Neural cell (in vitro differentiated cells): ENCODE measurements around the gene PTPRN2. TPM values are rescaled to one million over a fixed set of nuclear protein-coding genes. Genes with fewer than 3 reads are reported as not detected.

Experiments
- H2AFZ ChIP-seq: fragments of 200-600, 300-800 bp; sonication (generic), shearing (Covaris generic); 2 replicates; pipeline ENCODE4 v1.6.0; 2014; ENCODE audit warnings: low read depth, mild to moderate bottlenecking, antibody characterized with exemption, low read length, moderate library complexity
- H3F3A ChIP-seq: fragments of 200-600 bp; shearing (Covaris generic); 2 replicates; pipeline ENCODE4 v1.6.1; 2016; ENCODE audit warnings: mild to moderate bottlenecking, moderate library complexity, mixed read lengths, antibody characterized with exemption, low read length; ENCODE audit not compliant: insufficient read depth, poor library complexity, severe bottlenecking
- H3K27ac ChIP-seq: fragments of 200-600, 300-800 bp; sonication (generic), shearing (Covaris generic); 2 replicates; pipeline ENCODE4 v1.5.1; 2014; ENCODE audit warnings: mild to moderate bottlenecking, low read length, moderate library complexity
- H3K27me3 ChIP-seq: fragments of 300-800, 200-600 bp; sonication (generic), shearing (Covaris generic); 2 replicates; pipeline ENCODE4 v1.6.0; 2014; ENCODE audit warnings: mild to moderate bottlenecking, low read depth, low read length, moderate library complexity; ENCODE audit not compliant: insufficient read depth
- H3K36me3 ChIP-seq: fragments of 300-800, 200-600 bp; sonication (generic), shearing (Covaris generic); 2 replicates; pipeline ENCODE4 v1.5.1; 2014; ENCODE audit warnings: mild to moderate bottlenecking, antibody characterized with exemption, low read length, moderate library complexity; ENCODE audit not compliant: insufficient read depth
- H3K4me2 ChIP-seq: fragments of 300-800, 200-600 bp; sonication (generic), shearing (Covaris generic); 2 replicates; pipeline ENCODE4 v1.6.0; 2014; ENCODE audit warnings: mild to moderate bottlenecking, low read length
- H3K4me3 ChIP-seq: fragments of 300-800, 200-600 bp; sonication (generic), shearing (Covaris generic); 2 replicates; pipeline ENCODE4 v1.5.1; 2014; ENCODE audit warnings: mild to moderate bottlenecking, low read length, moderate library complexity
- H3K79me2 ChIP-seq: fragments of 200-600 bp; shearing (Covaris generic); replicated peaks from 2 replicates; pipeline ENCODE4 v1.6.0; 2014; ENCODE audit warnings: mild to moderate bottlenecking, low read length, moderate library complexity; ENCODE audit not compliant: insufficient read depth
- H3K9ac ChIP-seq: fragments of 300-800, 200-600 bp; sonication (generic), shearing (Covaris generic); 2 replicates; pipeline ENCODE4 v1.6.1; 2016; ENCODE audit warnings: mild to moderate bottlenecking, low read length, mixed read lengths
- H3K9me2 ChIP-seq: fragments of 200-600 bp; shearing (Covaris generic); 2 replicates; pipeline ENCODE4 v1.6.1; 2016; ENCODE audit warnings: mild to moderate bottlenecking, low read length, mixed read lengths; ENCODE audit not compliant: insufficient read depth
- H3K9me3 ChIP-seq: fragments of 200-600, 300-800 bp; sonication (generic), shearing (Covaris generic); 2 replicates; pipeline ENCODE4 v1.6.1; 2016; ENCODE audit warnings: mild to moderate bottlenecking, mixed run types, low read length, moderate library complexity, mixed read lengths
- H4K20me1 ChIP-seq: fragments of 200-600 bp; shearing (Covaris generic); 2 replicates; pipeline ENCODE4 v1.6.1; 2016; ENCODE audit warnings: mild to moderate bottlenecking, mixed run types; ENCODE audit not compliant: insufficient read depth
- EP300 ChIP-seq: fragments of 450-650 bp; conservative IDR thresholded peaks from 2 replicates; pipeline ENCODE4 v1.6.1; 2014; ENCODE audit warnings: antibody characterized with exemption, mild to moderate bottlenecking, moderate library complexity; ENCODE audit not compliant: poor library complexity, severe bottlenecking
- EZH2 ChIP-seq: fragments of 200-600, 300-800 bp; shearing (Covaris generic), sonication (generic); IDR thresholded peaks from 2 replicates; pipeline ENCODE4 v1.6.1; 2014; ENCODE audit warnings: antibody characterized with exemption, low read length, borderline replicate concordance, mild to moderate bottlenecking; ENCODE audit not compliant: insufficient read depth, poor library complexity, severe bottlenecking
- MXI1 ChIP-seq: fragments of 450-650 bp; conservative IDR thresholded peaks from 2 replicates; pipeline ENCODE4 v1.6.1; 2014; ENCODE audit warnings: antibody characterized with exemption, mild to moderate bottlenecking; ENCODE audit not compliant: poor library complexity, severe bottlenecking
- POLR2AphosphoS5 ChIP-seq: IDR thresholded peaks from 2 replicates; pipeline ENCODE4 v1.6.1; 2012
- RAD21 ChIP-seq: fragments of 450-650 bp; conservative IDR thresholded peaks from 2 replicates; pipeline ENCODE4 v1.6.1; 2014; ENCODE audit warnings: antibody characterized with exemption, mild to moderate bottlenecking, moderate library complexity
- REST ChIP-seq: IDR thresholded peaks from 2 replicates; pipeline ENCODE4 v1.6.1; 2012; ENCODE audit warnings: borderline replicate concordance
- SMC3 ChIP-seq: fragments of 450-650 bp; conservative IDR thresholded peaks from 2 replicates; pipeline ENCODE4 v1.6.1; 2014; ENCODE audit warnings: antibody characterized with exemption, mild to moderate bottlenecking, moderate library complexity; ENCODE audit not compliant: poor library complexity
- TAF1 ChIP-seq: IDR thresholded peaks from 2 replicates; pipeline ENCODE4 v1.6.1; 2012; ENCODE audit warnings: low read depth
- polyA plus RNA-seq: library from polyadenylated mRNA; depleted of rRNA; stranded (reverse); fragments of >200 nt; gene quantifications from 2 replicates; pipeline ENCODE4 v1.2.3, GENCODE V29; 2014
- TF ChIP-seq, protein P1 (sequence below): fragments of 450-650 bp; IDR thresholded peaks from 2 replicates; pipeline ENCODE4 v1.5.1; 2014; ENCODE audit warnings: antibody characterized with exemption, mild to moderate bottlenecking, moderate library complexity; ENCODE audit not compliant: poor library complexity, severe bottlenecking

The PTPRN2 gene
- polyA plus RNA-seq, 1 donor from 2014 or later, result 31.0 TPM

GRCh38 chr7:157580324-157580723 lies 1007.3 kb downstream of the PTPRN2 start:
- H4K20me1 ChIP-seq, result no peaks in the 10 kb centered on the region
- H3K4me2 ChIP-seq, result no peak overlapping the region
- H3K9me3 ChIP-seq, result no peaks in the 10 kb centered on the region
- H3K36me3 ChIP-seq, result no peaks in the 10 kb centered on the region
- H3K9me2 ChIP-seq, result no peaks in the 10 kb centered on the region
- no peak overlapping the region for H3K27ac ChIP-seq
- H3K9ac ChIP-seq, result no peak overlapping the region
- no peak overlapping the region for H3K4me3 ChIP-seq
- H2AFZ ChIP-seq, result no peak overlapping the region
- TF ChIP-seq EZH2, result no peak
- no peak for TF ChIP-seq REST
- no peak for TF ChIP-seq TAF1
- no peak for TF ChIP-seq EP300
- H3F3A ChIP-seq, result no peaks in the 10 kb centered on the region
- peaks cover 4% of the 10 kb centered on the region for H3K79me2 ChIP-seq
- no peaks in the 10 kb centered on the region for H3K27me3 ChIP-seq

- Histone ChIP-seq H3K9me2 (no peaks in the 10 kb centered on the region), H3K27me3 (no peaks in the 10 kb centered on the region), H3K9me3 (no peaks in the 10 kb centered on the region), H3K27ac (no peak overlapping the region), H3K4me3 (no peak overlapping the region), H3K9ac (no peak overlapping the region), H3K36me3 (peaks cover 6% of the 10 kb centered on the region), H3K4me2 (no peak overlapping the region), H3K79me2 (peaks cover 4% of the 10 kb centered on the region), H2AFZ (no peak overlapping the region), H3F3A (no peaks in the 10 kb centered on the region), H4K20me1 (no peaks in the 10 kb centered on the region)
- no peak for TF ChIP-seq SMC3
- no peak for TF ChIP-seq POLR2AphosphoS5
- TF ChIP-seq EP300, result no peak
- no peak for TF ChIP-seq MXI1
- TF ChIP-seq, protein P1, sequence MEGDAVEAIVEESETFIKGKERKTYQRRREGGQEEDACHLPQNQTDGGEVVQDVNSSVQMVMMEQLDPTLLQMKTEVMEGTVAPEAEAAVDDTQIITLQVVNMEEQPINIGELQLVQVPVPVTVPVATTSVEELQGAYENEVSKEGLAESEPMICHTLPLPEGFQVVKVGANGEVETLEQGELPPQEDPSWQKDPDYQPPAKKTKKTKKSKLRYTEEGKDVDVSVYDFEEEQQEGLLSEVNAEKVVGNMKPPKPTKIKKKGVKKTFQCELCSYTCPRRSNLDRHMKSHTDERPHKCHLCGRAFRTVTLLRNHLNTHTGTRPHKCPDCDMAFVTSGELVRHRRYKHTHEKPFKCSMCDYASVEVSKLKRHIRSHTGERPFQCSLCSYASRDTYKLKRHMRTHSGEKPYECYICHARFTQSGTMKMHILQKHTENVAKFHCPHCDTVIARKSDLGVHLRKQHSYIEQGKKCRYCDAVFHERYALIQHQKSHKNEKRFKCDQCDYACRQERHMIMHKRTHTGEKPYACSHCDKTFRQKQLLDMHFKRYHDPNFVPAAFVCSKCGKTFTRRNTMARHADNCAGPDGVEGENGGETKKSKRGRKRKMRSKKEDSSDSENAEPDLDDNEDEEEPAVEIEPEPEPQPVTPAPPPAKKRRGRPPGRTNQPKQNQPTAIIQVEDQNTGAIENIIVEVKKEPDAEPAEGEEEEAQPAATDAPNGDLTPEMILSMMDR, result no peak
- no peak for TF ChIP-seq RAD21
- TF ChIP-seq REST, result no peak
Observed at GRCh38 chr7:157579425-157579824, 1008.2 kb downstream of the PTPRN2 start.
